Activated CD4-positive, alpha-beta memory T cell treated with anti-CD3 and anti-CD28 coated beads for 36 hours (primary cell): ENCODE measurements around the gene KDF1. TPM values are rescaled to one million over a fixed set of nuclear protein-coding genes. Genes with fewer than 3 reads are reported as not detected.

Experiments
- CTCF ChIA-PET: fragments of 350-600 bp; sonication (Branson Sonifier 250); formaldehyde crosslinking; loops from one replicate; lab custom pipeline; 2021; ENCODE audit warnings: antibody characterized with exemption, inconsistent platforms; lab: Charles Lee
- POLR2A ChIA-PET: fragments of 350-600 bp; sonication (Branson Sonifier 250); formaldehyde crosslinking; loops from one replicate; lab custom pipeline; 2021; ENCODE audit warnings: antibody characterized with exemption; lab: Charles Lee
- DNase-seq: peaks from one replicate; pipeline ENCODE4 v3.0.0-alpha.2; 2020
- H3K27ac Mint-ChIP-seq: one replicate; pipeline ENCODE4 v1.8.0; 2021; ENCODE audit warnings: mixed read lengths
- H3K27me3 Mint-ChIP-seq: one replicate; pipeline ENCODE4 v1.8.0; 2021; ENCODE audit warnings: mixed read lengths
- H3K36me3 Mint-ChIP-seq: one replicate; pipeline ENCODE4 v1.8.0; 2021; ENCODE audit warnings: mixed read lengths
- H3K4me1 Mint-ChIP-seq: one replicate; pipeline ENCODE4 v1.8.0; 2021; ENCODE audit warnings: low read depth, mixed read lengths
- H3K4me3 Mint-ChIP-seq: one replicate; pipeline ENCODE4 v1.8.0; 2021; ENCODE audit warnings: mild to moderate bottlenecking, mixed read lengths
- H3K9me3 Mint-ChIP-seq: one replicate; pipeline ENCODE4 v1.8.0; 2021; ENCODE audit warnings: mixed read lengths
- intact Hi-C: fragments of 100-400 bp; cut with micrococcal nuclease; formaldehyde crosslinking; loops from one replicate; pipeline ENCODE4 v1.15.1; 2023
- total RNA-seq, 2 experiments: library from RNA; stranded (reverse); gene quantifications; one replicate each; pipeline ENCODE4 v1.2.3, GENCODE V29; 2021

Gene KDF1
- total RNA-seq, 2 experiments from 2014 or later, result not detected

DNA sequence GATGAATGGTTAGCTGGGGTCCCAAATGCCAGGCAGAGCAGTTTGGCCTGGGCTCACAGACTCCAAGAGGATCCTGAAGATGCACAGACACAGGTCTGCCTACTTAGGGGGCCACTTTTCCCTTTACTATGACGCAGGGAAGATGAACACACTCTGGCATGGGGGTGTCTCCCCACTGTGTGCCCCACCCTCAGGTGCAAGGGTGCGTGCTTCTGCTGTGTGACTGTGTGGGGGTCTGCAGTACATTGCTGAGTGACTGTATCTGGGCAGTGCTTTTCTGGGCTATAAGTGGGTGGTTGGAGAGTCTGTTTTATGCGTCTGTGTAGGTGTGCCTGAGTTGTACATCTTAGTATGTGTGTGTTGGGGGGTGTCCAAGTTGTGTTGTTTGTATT is 50.3 kb downstream of the KDF1 start:
- ChIA-PET CTCF (no interaction called here), POLR2A (interaction anchor here (1.1 to 1.6 kb wide), 2 partner anchors 10 to 70 kb away, joined by 3 to 5 read pairs; partner anchors contain the start of gene GPATCH3)
- DNase-seq, result no peak
- H3K4me3 Mint-ChIP-seq, result no peak overlapping the region
- intact Hi-C loops, result no loop called here
- H3K4me1 Mint-ChIP-seq, result no peaks in the 10 kb centered on the region
- no peak overlapping the region for H3K27ac Mint-ChIP-seq
- no peaks in the 10 kb centered on the region for H3K36me3 Mint-ChIP-seq
- H3K9me3 Mint-ChIP-seq, result no peaks in the 10 kb centered on the region
- H3K27me3 Mint-ChIP-seq, result no peaks in the 10 kb centered on the region

DNA sequence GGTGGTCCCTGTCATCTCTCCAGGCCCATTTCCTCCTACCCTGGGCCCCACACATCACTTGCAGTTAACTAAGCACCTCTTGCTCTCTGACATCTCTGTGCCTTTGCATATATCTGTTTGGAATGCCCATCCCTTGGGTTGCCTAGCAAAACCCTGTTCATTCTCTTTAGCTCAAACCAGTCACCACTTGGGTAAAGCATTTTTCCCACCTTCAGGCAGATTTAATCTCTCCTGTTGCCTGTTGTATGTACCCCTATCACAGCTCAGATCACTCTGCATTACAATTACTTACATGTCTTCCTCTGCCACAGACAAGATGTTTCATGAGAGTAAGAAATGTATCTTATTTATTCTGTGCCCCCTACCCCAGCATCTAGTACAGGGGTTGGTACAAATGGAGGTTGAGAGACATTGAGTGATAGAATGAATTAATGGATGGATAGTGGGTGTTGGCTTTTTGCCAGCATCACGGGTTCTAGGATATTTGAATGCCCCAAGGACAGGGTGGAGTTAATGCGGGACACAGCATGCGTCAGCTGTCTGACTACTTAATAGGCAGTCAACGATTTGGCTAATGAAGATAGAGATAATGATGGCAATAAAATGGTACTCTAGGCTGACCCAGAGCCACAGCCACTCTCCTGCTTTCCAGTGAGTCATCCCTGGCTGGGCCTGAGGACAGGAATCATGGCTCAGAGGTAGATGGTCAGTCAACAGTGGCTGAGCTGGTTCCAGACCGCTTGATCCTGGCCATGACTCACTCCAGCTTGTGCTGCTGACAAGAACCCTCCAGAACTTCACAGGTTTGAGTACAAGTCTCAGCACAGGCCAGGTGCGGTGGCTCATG is 53.0 kb downstream of the KDF1 start:
- Mint-ChIP-seq H3K4me1 (no peaks in the 10 kb centered on the region), H3K36me3 (no peaks in the 10 kb centered on the region), H3K4me3 (no peak overlapping the region), H3K27me3 (no peaks in the 10 kb centered on the region), H3K9me3 (no peaks in the 10 kb centered on the region), H3K27ac (no peak overlapping the region)
- POLR2A ChIA-PET, result no interaction called here
- CTCF ChIA-PET, result no interaction called here
- intact Hi-C loops, result no loop called here
- no peak for DNase-seq

DNA sequence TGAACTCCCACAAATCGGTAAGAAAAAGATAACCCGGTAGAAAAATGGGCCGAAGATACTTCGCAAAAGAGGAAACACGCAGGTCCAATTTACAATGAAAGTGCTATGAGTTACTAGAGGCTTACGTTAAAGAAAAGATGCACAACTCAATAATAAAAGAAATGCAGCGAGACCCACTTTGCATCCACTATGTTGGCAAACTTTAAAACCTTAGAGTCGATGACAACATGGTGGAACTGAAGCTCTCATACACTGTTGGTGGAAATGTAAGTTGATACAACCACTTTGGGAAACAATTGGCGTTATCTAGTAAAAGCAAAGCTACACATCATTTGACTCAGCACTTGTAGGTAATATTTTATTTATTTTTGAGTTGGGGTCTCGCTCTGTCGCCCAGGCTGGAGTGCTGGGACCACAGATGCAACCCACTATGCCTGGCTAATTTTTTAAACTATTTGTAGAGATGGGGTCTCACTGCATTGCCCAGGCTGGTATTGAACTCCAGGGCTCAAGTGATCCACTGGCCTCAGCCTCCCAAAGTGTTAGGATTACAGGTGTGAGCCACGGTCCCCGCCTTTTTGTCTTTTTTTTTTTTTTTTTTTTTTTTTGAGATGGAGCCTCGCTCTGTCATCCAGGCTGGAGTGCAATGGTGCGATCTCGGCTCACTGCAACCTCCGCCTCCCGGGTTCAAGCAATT is 59.3 kb downstream of the KDF1 start:
- CTCF ChIA-PET, result interaction anchor here (0.7 to 3.4 kb wide), 6 partner anchors 11 to 302 kb away, joined by 3 to 15 read pairs (median 4); partner anchors contain the start of genes GPN2 and NUDC
- Mint-ChIP-seq H3K4me3 (peak overlapping the region; percentile 91), H3K4me1 (peaks cover 22% of the 10 kb centered on the region), H3K27ac (peak overlapping the region; percentile 96), H3K27me3 (no peaks in the 10 kb centered on the region), H3K9me3 (no peaks in the 10 kb centered on the region), H3K36me3 (peaks cover 5% of the 10 kb centered on the region)
- POLR2A ChIA-PET, result interaction anchor here (0.6 to 3.8 kb wide), 10 partner anchors 8 to 359 kb away, joined by 3 to 33 read pairs (median 6); partner anchors contain the start of genes GPN2 and NUDC
- DNase-seq, result no peak
- intact Hi-C loops, result loop anchor here (2.0 kb wide), 1 partner anchor 20 kb away; the partner anchor contains the start of gene NUDC

DNA sequence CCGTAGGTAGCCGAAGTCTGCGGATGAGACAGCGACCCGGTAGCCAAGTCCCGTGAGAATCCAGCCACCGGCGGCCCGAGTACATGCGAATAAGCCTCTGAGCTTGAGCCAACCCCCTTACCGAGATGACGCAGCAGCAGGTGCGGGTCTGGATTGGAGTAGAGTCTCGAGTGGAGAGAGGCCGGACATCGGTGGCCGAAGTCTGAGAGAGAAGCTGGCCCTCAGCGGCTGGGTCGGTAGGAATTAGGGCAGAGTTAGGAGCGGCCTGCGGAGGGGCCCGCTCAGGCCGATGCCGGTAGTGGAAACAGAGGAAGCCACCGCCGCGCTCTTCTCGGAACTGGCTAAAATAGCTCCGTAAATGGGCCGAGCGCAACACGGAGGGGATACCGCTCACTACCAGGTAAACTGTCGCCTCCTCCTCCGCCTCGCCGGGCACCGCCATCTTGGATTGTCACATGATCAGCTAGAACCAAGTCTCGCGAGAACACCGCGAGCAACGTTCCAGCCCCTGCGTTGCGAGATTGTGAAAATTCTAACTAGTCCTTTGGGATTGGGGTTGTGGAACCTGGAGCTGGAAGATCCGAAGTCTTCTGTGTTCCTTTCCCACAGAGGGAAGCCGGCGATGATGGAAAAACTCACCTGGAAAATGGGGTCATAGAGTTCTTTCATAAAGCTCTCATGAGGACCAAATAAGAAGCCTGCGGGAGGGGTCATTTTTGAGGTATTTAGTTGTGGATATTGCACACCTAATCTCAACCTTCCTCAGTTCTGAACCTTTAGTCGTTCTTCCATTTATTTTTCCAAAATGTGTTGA is 60.1 kb downstream of the KDF1 start, which contains the start of gene GPATCH3:
GPATCH3 (minus strand) TSS at position 467 of the 814 bp plus-strand sequence; CDS start at position 442, 25 bp downstream.
- intact Hi-C loops, result loop anchor here (2.0 kb wide), 1 partner anchor 21 kb away; the partner anchor contains the start of gene NUDC
- Mint-ChIP-seq H3K9me3 (no peaks in the 10 kb centered on the region), H3K4me1 (peaks cover 22% of the 10 kb centered on the region), H3K27me3 (no peaks in the 10 kb centered on the region), H3K4me3 (peak within 1 kb of the TSS; percentile 91), H3K36me3 (peaks cover 5% of the 10 kb centered on the region), H3K27ac (peak within 1 kb of the TSS; percentile 96)
- peak; percentile 92 for DNase-seq
- POLR2A ChIA-PET, result interaction anchor here (0.6 to 3.8 kb wide), 10 partner anchors 9 to 358 kb away, joined by 3 to 33 read pairs (median 6); partner anchors contain the start of genes GPN2 and NUDC
- CTCF ChIA-PET, result interaction anchor here (0.5 to 3.4 kb wide), 9 partner anchors 10 to 1194 kb away, joined by 3 to 15 read pairs (median 3); partner anchors contain the start of genes GPN2, NUDC and SLC9A1

Other genes with a start within 250 kb of the KDF1 start
- gene PIGV, start 172.5 kb downstream of the KDF1 start, total RNA-seq, result 10 to 100 TPM; 15.1 to 15.3 TPM
- gene ZDHHC18, start 133.8 kb downstream of the KDF1 start, total RNA-seq, result 10 to 100 TPM; 60.2 to 63.5 TPM
- gene SFN, start 97.3 kb downstream of the KDF1 start, total RNA-seq, result 1 to 10 TPM in 1 of 2 experiments, under 1 TPM in 1; 0.95 to 1.5 TPM
- 10 to 100 TPM; 35.4 to 38.3 TPM for gene GPN2, start 70.2 kb downstream of the KDF1 start, total RNA-seq
- gene GPATCH3, start 60.0 kb downstream of the KDF1 start, total RNA-seq, result 1 to 10 TPM; 6.3 to 9.2 TPM
- not detected for gene NR0B2, start 46.5 kb downstream of the KDF1 start, total RNA-seq
- 10 to 100 TPM; 90.8 to 97.1 TPM for gene NUDC, start 38.7 kb downstream of the KDF1 start, total RNA-seq
- under 1 TPM; 0.19 to 0.53 TPM for gene TRNP1, start 33.2 kb upstream of the KDF1 start, total RNA-seq
- gene TENT5B, start 52.4 kb upstream of the KDF1 start, total RNA-seq, result not detected
- gene SLC9A1, start 194.7 kb upstream of the KDF1 start, total RNA-seq, result 10 to 100 TPM; 16.0 to 17.8 TPM